T-helper 2 cell treated with Interferon-gamma antibody and Interleukin-4, amounts not matched to agents 5 μg/mL and 100 μg/mL, for 36 hours (primary cell): Measurements from ENCODE around the gene WDR6.

Experiments
- DNase-seq: peaks from one replicate; pipeline ENCODE4 v3.0.0; 2021; ENCODE audit warnings: low spot score
- H3K27ac Mint-ChIP-seq: one replicate; pipeline ENCODE4 v1.8.0; 2021; ENCODE audit warnings: mild to moderate bottlenecking, mixed read lengths
- H3K27me3 Mint-ChIP-seq: one replicate; pipeline ENCODE4 v1.8.0; 2021; ENCODE audit warnings: low read depth, mixed read lengths
- H3K36me3 Mint-ChIP-seq: one replicate; pipeline ENCODE4 v1.8.0; 2021; ENCODE audit warnings: low read depth, mixed read lengths
- H3K4me1 Mint-ChIP-seq: one replicate; pipeline ENCODE4 v1.8.0; 2021; ENCODE audit warnings: low read depth, mixed read lengths
- H3K4me3 Mint-ChIP-seq: one replicate; pipeline ENCODE4 v1.8.0; 2022; ENCODE audit warnings: mild to moderate bottlenecking, moderate library complexity, mixed read lengths
- H3K9me3 Mint-ChIP-seq: one replicate; pipeline ENCODE4 v1.8.0; 2021; ENCODE audit warnings: mixed read lengths

WDR6 gene

GRCh38 chr3:48984663-48985062 lies 22.5 kb upstream of the WDR6 start:
- H3K36me3 Mint-ChIP-seq = peaks cover 42% of the 10 kb centered on the region
- no peaks in the 10 kb centered on the region for H3K27me3 Mint-ChIP-seq
- peaks cover 12% of the 10 kb centered on the region for H3K4me1 Mint-ChIP-seq
- no peak overlapping the region for H3K27ac Mint-ChIP-seq
- H3K9me3 Mint-ChIP-seq = no peaks in the 10 kb centered on the region
- H3K4me3 Mint-ChIP-seq = no peak overlapping the region
- no peak for DNase-seq

- Mint-ChIP-seq H3K9me3 (no peaks in the 10 kb centered on the region), H3K27ac (no peak overlapping the region), H3K4me3 (no peak overlapping the region), H3K36me3 (peaks cover 33% of the 10 kb centered on the region), H3K27me3 (no peaks in the 10 kb centered on the region), H3K4me1 (peaks cover 15% of the 10 kb centered on the region)
- no peak for DNase-seq
These were observed 21.3 kb upstream of the WDR6 start for GRCh38 chr3:48985831-48986376.

DNA sequence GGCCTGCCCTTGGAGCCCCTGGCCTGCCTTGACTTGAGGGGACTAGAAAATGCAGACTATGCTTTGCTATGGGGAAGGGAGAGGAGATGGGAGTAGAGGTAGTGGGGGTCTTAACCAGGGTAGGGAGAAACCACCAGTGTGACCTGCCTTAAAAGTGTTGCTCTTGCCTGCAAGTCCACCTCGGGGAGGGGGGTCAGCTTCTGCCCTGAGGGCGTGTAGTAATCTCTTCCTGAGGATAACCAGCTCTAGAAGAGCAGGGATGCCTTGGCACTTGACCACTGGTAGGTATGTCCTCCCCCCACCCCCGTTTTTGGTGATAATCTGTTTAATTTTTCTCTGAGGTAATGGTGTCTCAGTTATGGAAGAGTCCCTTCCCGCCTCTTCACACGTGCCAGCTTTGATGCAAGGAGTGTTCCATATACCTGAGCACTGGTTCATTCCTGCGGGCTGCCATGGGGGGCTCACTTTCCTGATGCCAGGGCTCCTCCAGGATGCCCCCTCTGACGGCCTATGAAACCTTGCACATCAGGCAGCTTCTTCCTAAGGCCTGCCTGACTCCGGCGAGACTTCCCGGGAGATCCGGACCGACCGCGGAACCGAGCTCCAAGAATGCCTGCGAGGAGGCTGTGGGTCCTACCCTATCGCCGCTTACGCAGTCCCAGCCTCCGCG lies 17.9 kb upstream of the WDR6 start:
- Mint-ChIP-seq H3K9me3 (no peaks in the 10 kb centered on the region), H3K27me3 (no peaks in the 10 kb centered on the region), H3K27ac (peak overlapping the region; percentile 82), H3K36me3 (peaks cover 12% of the 10 kb centered on the region), H3K4me3 (peak overlapping the region; percentile 92), H3K4me1 (peaks cover 36% of the 10 kb centered on the region)
- DNase-seq = no peak

DNA sequence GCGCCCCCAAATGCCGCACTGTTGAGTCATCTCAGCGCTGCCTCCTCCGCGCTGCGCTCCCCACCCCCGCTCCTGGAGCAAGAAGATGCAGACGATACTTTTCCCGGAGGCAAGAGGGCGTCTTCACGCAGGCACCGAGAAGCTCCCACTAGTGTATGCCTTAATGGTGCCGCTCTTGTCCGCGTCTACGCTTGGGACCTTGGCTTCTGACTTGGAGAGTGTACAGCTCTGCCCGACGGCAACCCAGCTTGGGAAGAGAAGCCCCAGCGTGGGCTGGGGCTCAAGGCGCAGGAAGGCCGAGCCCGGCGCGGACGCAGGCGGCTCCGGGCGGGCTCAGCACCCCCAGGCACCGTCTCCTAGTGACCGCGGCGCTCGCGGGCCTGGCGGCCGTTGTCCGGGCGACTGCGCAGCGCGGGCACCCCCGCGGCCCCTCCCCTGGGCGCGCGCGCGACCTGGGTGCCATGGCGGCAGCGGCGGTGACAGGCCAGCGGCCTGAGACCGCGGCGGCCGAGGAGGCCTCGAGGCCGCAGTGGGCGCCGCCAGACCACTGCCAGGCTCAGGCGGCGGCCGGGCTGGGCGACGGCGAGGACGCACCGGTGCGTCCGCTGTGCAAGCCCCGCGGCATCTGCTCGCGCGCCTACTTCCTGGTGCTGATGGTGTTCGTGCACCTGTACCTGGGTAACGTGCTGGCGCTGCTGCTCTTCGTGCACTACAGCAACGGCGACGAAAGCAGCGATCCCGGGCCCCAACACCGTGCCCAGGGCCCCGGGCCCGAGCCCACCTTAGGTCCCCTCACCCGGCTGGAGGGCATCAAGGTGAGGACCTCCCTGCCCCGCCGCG lies 17.2 kb upstream of the WDR6 start, which contains the start of gene P4HTM:
Gene P4HTM (plus strand): TSS at position 446 of the 840 bp plus-strand sequence. CDS start 16 bp downstream, at position 462.
- Mint-ChIP-seq H3K4me3 (peak within 1 kb of the TSS; percentile 97), H3K36me3 (peaks cover 11% of the 10 kb centered on the region), H3K27ac (peak within 1 kb of the TSS; percentile 92), H3K27me3 (no peaks in the 10 kb centered on the region), H3K9me3 (no peaks in the 10 kb centered on the region), H3K4me1 (peaks cover 37% of the 10 kb centered on the region)
- DNase-seq = peak; percentile 85

DNA sequence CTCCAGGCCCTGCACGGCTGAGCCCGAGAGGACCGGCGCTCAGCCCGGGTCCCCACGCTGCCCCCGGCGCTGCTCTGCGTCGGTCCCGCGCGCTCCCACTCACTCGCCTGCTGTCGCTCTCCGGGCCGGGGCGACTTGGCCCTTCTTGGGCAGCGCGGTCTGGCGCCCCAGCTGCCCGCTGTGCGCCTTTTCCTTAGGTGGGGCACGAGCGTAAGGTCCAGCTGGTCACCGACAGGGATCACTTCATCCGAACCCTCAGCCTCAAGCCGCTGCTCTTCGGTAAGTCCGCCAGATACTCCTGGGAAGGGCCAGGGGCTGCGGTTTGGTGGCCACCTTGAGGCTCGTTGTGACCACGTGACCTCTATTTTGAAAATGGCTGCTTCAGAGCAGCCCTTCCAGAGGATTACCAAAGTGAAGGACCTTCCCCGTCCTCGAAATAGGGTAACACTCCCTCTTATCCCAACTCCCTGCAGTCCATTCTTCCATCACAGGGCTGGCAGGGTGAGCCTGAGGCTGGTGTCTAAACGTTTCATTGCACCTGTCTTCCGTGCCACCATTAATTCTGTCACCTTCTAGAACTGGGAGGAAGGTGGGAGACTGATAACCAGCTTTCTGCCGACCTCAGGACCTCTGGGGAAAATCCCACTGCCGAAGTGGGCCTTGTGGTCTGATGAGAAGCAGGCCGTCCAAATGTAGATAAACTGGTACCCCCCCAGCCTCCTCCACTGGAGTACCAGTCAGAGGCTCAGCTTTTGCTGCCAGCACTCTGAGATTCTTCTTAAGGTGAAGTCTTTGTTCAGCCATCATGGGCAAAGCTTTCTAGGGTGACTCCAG lies 16.3 kb upstream of the WDR6 start:
- peaks cover 39% of the 10 kb centered on the region for H3K4me1 Mint-ChIP-seq
- peak overlapping the region; percentile 92 for H3K27ac Mint-ChIP-seq
- peaks cover 6% of the 10 kb centered on the region for H3K36me3 Mint-ChIP-seq

DNA sequence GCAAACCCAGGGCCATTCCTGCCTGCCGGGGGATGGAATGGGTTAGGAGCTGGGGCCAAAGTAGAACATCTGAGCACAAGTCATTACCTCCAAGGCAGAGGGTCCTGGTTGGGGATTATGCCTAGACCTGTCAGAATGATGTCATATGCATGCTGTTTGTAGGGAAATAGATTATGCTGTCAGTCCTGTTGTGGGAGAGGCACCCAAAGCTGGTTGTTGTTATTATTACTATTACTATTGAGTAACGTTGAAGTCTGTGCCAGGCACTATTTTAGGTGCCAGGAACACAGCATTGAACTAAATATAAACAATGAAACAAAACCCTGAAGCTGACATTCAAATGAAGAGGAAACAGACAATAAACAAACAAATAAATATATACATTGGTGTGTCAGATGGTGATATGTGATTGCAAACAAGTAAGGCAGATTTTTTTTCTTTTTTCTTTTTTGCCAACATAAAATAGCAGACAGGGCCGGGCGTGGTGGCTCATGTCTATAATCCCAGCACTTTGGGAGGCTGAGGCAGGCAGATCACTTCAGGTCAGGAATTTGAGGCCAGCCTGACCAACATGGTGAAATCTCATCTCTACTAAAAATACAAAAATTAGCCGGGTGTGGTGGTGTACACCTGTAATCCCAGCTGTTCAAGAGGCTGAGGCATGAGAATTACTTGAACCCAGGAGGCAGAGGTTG lies 15.2 kb upstream of the WDR6 start:
- no peak for DNase-seq
- Mint-ChIP-seq H3K27me3 (no peaks in the 10 kb centered on the region), H3K4me3 (peak overlapping the region; percentile 97), H3K9me3 (no peaks in the 10 kb centered on the region), H3K36me3 (peaks cover 5% of the 10 kb centered on the region), H3K27ac (peak overlapping the region; percentile 68), H3K4me1 (peaks cover 39% of the 10 kb centered on the region)

More for the DNA sequence above, 16.3 kb upstream of the WDR6 start:
- H3K9me3 Mint-ChIP-seq = no peaks in the 10 kb centered on the region
- peak; percentile 42 for DNase-seq
- peak overlapping the region; percentile 97 for H3K4me3 Mint-ChIP-seq
- no peaks in the 10 kb centered on the region for H3K27me3 Mint-ChIP-seq

DNA sequence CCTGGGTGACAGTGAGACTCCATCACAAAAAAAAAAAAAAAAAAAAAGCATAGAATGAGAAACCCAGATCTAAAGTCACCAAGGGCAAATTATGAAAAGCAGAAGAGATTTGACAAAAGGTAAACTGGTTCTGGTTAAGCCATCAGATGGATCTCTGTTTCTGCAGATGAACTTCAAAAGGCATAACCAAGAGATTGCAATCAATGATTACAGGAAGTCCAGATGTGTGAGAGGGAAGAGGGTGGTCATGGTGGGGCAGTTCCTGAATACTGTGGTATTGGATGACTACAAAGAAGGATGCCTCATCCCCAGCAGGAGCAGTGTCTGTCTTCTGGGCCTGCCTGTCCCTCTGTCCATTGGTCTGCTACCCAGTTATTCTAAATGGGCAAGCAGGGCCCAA lies 13.4 kb upstream of the WDR6 start:
- H3K27ac Mint-ChIP-seq = peak overlapping the region; percentile 45
- peaks cover 36% of the 10 kb centered on the region for H3K4me1 Mint-ChIP-seq
- peaks cover 5% of the 10 kb centered on the region for H3K36me3 Mint-ChIP-seq
- no peaks in the 10 kb centered on the region for H3K9me3 Mint-ChIP-seq
- H3K4me3 Mint-ChIP-seq = no peak overlapping the region
- DNase-seq = no peak
- no peaks in the 10 kb centered on the region for H3K27me3 Mint-ChIP-seq

DNA sequence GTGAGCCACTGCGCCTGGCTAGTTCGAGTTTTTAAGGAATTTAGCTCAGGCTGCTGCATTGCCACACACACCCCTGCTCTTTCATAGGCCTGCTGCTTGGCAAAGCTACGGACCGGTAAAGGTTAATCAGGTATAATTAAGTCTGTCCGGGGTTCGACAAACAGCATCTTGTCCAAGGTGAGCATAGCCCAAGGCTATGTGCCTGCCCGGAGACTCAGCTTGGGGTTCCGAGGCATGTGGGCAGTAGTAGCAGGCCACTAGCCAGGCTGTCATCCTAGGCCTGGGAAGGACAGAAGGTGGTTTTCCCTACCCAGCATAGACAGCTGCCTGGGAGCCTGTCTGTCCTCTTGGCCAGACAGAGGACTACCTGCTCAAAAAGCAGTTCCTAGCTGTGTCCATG lies 10.6 kb upstream of the WDR6 start:
- peaks cover 20% of the 10 kb centered on the region for H3K4me1 Mint-ChIP-seq
- no peak overlapping the region for H3K4me3 Mint-ChIP-seq
- no peaks in the 10 kb centered on the region for H3K27me3 Mint-ChIP-seq
- H3K27ac Mint-ChIP-seq = no peak overlapping the region
- DNase-seq = no peak
- peaks cover 2% of the 10 kb centered on the region for H3K36me3 Mint-ChIP-seq
- H3K9me3 Mint-ChIP-seq = no peaks in the 10 kb centered on the region

GRCh38 chr3:48997102-48997635 lies 10.0 kb upstream of the WDR6 start:
- DNase-seq = no peak
- Mint-ChIP-seq H3K4me1 (peaks cover 14% of the 10 kb centered on the region), H3K4me3 (no peak overlapping the region), H3K36me3 (peaks cover 3% of the 10 kb centered on the region), H3K9me3 (no peaks in the 10 kb centered on the region), H3K27ac (peak overlapping the region; percentile 20), H3K27me3 (no peaks in the 10 kb centered on the region)

- Mint-ChIP-seq H3K9me3 (no peaks in the 10 kb centered on the region), H3K4me1 (peaks cover 14% of the 10 kb centered on the region), H3K4me3 (no peak overlapping the region), H3K27ac (peak overlapping the region; percentile 20), H3K27me3 (no peaks in the 10 kb centered on the region), H3K36me3 (peaks cover 5% of the 10 kb centered on the region)
- no peak for DNase-seq
These were observed 9.2 kb upstream of the WDR6 start for GRCh38 chr3:48997714-48998637.

- no peaks in the 10 kb centered on the region for H3K9me3 Mint-ChIP-seq
- no peaks in the 10 kb centered on the region for H3K27me3 Mint-ChIP-seq
- H3K27ac Mint-ChIP-seq = peak overlapping the region; percentile 22
- peaks cover 3% of the 10 kb centered on the region for H3K36me3 Mint-ChIP-seq
- no peak for DNase-seq
- H3K4me1 Mint-ChIP-seq = peaks cover 5% of the 10 kb centered on the region
- H3K4me3 Mint-ChIP-seq = no peak overlapping the region
These were observed 7.9 kb upstream of the WDR6 start for GRCh38 chr3:48999085-48999858.

DNA sequence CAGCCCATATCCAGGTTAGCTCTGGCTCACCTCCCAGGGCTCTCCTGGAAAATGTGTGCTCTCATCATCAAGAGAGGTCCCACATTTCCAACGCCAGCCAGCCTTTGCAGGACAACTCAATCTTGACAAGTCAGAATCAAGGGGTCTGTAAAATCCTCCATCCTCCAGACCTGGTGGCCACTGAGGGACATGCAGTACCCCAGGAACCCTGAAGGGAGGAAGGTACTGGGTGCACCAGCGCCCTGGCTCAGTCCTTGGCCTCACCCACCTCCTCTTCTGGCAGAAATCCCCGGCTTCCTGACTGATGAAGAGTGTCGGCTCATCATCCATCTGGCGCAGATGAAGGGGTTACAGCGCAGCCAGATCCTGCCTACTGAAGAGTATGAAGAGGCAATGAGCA lies 6.0 kb upstream of the WDR6 start:
- Mint-ChIP-seq H3K4me3 (no peak overlapping the region), H3K36me3 (peaks cover 3% of the 10 kb centered on the region), H3K27ac (no peak overlapping the region), H3K9me3 (no peaks in the 10 kb centered on the region), H3K4me1 (peaks cover 1% of the 10 kb centered on the region), H3K27me3 (no peaks in the 10 kb centered on the region)
- no peak for DNase-seq
